ENCODE data around the gene RASGRP3. TPM values are rescaled to one million over a fixed set of nuclear protein-coding genes. Genes with fewer than 3 reads are reported as not detected.
A peak's percentile ranks its signal among the peaks of the same experiment; 100 is the strongest.

The RASGRP3 gene
- 1 to 10 TPM; 3.9 to 4.5 TPM for total RNA-seq

GRCh38 chr2:33476131-33476792 is at the start of gene RASGRP3:
TSS of gene RASGRP3 (plus strand) at chr2:33476649. CDS start at chr2:33515137, 38,488 bp downstream.
- Mint-ChIP-seq H3K9me3 (ENCODE audit: low read depth) (no peaks in the 10 kb centered on the region), H3K27ac (peak within 1 kb of the TSS; percentile 98), H3K27me3 (no peaks in the 10 kb centered on the region), H3K36me3 (ENCODE audit: low read depth) (no peaks in the 10 kb centered on the region), H3K4me3 (peak within 1 kb of the TSS; percentile 83), H3K4me1 (peaks cover 32% of the 10 kb centered on the region)
- ChIA-PET POLR2A (interaction anchor here (0.6 to 1.7 kb wide), 3 partner anchors 12 to 123 kb away, joined by 4 to 5 read pairs (median 4); partner anchors contain the start of gene FAM98A), CTCF (interaction anchor here (0.6 to 3.0 kb wide), 20 partner anchors 8 to 869 kb away, joined by 3 to 23 read pairs (median 4); partner anchors contain the start of gene FAM98A)
- peak; percentile 75 for ATAC-seq
- peak; percentile 80 for DNase-seq
- intact Hi-C loops (cut with DNase I, micrococcal nuclease), result loop anchor here (1.0 to 5.0 kb wide), 6 partner anchors 21 to 1414 kb away; partner anchors contain the start of genes BIRC6 (in 1 of the 2) and SPAST (in 1 of the 2)

- H3K36me3 Mint-ChIP-seq (ENCODE audit: low read depth), result no peaks in the 10 kb centered on the region
- no peaks in the 10 kb centered on the region for H3K4me1 Mint-ChIP-seq
- no peak for DNase-seq
- H3K4me3 Mint-ChIP-seq, result no peak overlapping the region
- H3K27me3 Mint-ChIP-seq, result peaks cover 2% of the 10 kb centered on the region
- intact Hi-C loops (cut with DNase I, micrococcal nuclease), result no loop called here
- no peak overlapping the region for H3K27ac Mint-ChIP-seq
- no peak for ATAC-seq
- POLR2A ChIA-PET, result no interaction called here
- no peaks in the 10 kb centered on the region for H3K9me3 Mint-ChIP-seq (ENCODE audit: low read depth)
- CTCF ChIA-PET, result no interaction called here
Measured at GRCh38 chr2:33426666-33427231, 49.7 kb upstream of the RASGRP3 start.

GRCh38 chr2:33430077-33430476 is 46.4 kb upstream of the RASGRP3 start:
- peaks cover 4% of the 10 kb centered on the region for H3K27me3 Mint-ChIP-seq

GRCh38 chr2:33430856-33431255 is 45.6 kb upstream of the RASGRP3 start:
- ChIA-PET POLR2A (no interaction called here), CTCF (interaction anchor here (1.0 kb wide), 1 partner anchor 13 kb away, joined by 3 read pairs; no protein-coding TSS in a partner anchor)
- no peak for ATAC-seq
- H3K9me3 Mint-ChIP-seq (ENCODE audit: low read depth), result no peaks in the 10 kb centered on the region
- H3K4me3 Mint-ChIP-seq, result no peak overlapping the region
- no peaks in the 10 kb centered on the region for H3K36me3 Mint-ChIP-seq (ENCODE audit: low read depth)
- no peak for DNase-seq
- H3K27me3 Mint-ChIP-seq, result peaks cover 4% of the 10 kb centered on the region
- H3K27ac Mint-ChIP-seq, result no peak overlapping the region
- intact Hi-C loops (cut with DNase I, micrococcal nuclease), result no loop called here
- no peaks in the 10 kb centered on the region for H3K4me1 Mint-ChIP-seq

More at GRCh38 chr2:33430077-33430476, 46.4 kb upstream of the RASGRP3 start:
- Mint-ChIP-seq H3K9me3 (ENCODE audit: low read depth) (no peaks in the 10 kb centered on the region), H3K36me3 (ENCODE audit: low read depth) (no peaks in the 10 kb centered on the region), H3K4me3 (no peak overlapping the region), H3K27ac (no peak overlapping the region), H3K4me1 (no peaks in the 10 kb centered on the region)
- ChIA-PET CTCF (no interaction called here), POLR2A (no interaction called here)
- intact Hi-C loops (cut with DNase I, micrococcal nuclease), result no loop called here
- no peak for ATAC-seq
- no peak for DNase-seq

- no peak overlapping the region for H3K4me3 Mint-ChIP-seq
- no peaks in the 10 kb centered on the region for H3K9me3 Mint-ChIP-seq (ENCODE audit: low read depth)
- H3K36me3 Mint-ChIP-seq (ENCODE audit: low read depth), result no peaks in the 10 kb centered on the region
- ChIA-PET POLR2A (no interaction called here), CTCF (interaction anchor here (0.8 to 1.1 kb wide), 3 partner anchors 10 to 150 kb away, joined by 3 read pairs; no protein-coding TSS in a partner anchor)
- no peak for ATAC-seq
- peaks cover 4% of the 10 kb centered on the region for H3K27me3 Mint-ChIP-seq
- intact Hi-C loops (cut with DNase I, micrococcal nuclease), result no loop called here
- no peaks in the 10 kb centered on the region for H3K4me1 Mint-ChIP-seq
- H3K27ac Mint-ChIP-seq, result no peak overlapping the region
- DNase-seq, result no peak
Measured at GRCh38 chr2:33432871-33433270, 43.6 kb upstream of the RASGRP3 start.

GRCh38 chr2:33433279-33434235 is 42.9 kb upstream of the RASGRP3 start:
- H3K4me1 Mint-ChIP-seq, result no peaks in the 10 kb centered on the region
- ChIA-PET CTCF (interaction anchor here (0.6 to 1.1 kb wide), 2 partner anchors 9 to 42 kb away, joined by 3 read pairs; no protein-coding TSS in a partner anchor), POLR2A (no interaction called here)
- intact Hi-C loops (cut with DNase I, micrococcal nuclease), result no loop called here
- no peaks in the 10 kb centered on the region for H3K9me3 Mint-ChIP-seq (ENCODE audit: low read depth)
- H3K27me3 Mint-ChIP-seq, result peaks cover 2% of the 10 kb centered on the region
- no peak for DNase-seq
- no peak overlapping the region for H3K4me3 Mint-ChIP-seq
- ATAC-seq, result no peak
- no peaks in the 10 kb centered on the region for H3K36me3 Mint-ChIP-seq (ENCODE audit: low read depth)
- no peak overlapping the region for H3K27ac Mint-ChIP-seq

- intact Hi-C loops (cut with DNase I, micrococcal nuclease), result no loop called here
- H3K9me3 Mint-ChIP-seq (ENCODE audit: low read depth), result no peaks in the 10 kb centered on the region
- no peak for DNase-seq
- no peak overlapping the region for H3K4me3 Mint-ChIP-seq
- no peak overlapping the region for H3K27ac Mint-ChIP-seq
- ChIA-PET CTCF (no interaction called here), POLR2A (no interaction called here)
- H3K27me3 Mint-ChIP-seq, result peaks cover 2% of the 10 kb centered on the region
- H3K4me1 Mint-ChIP-seq, result no peaks in the 10 kb centered on the region
- no peak for ATAC-seq
- H3K36me3 Mint-ChIP-seq (ENCODE audit: low read depth), result no peaks in the 10 kb centered on the region
Measured at GRCh38 chr2:33435518-33435917, 40.9 kb upstream of the RASGRP3 start.

- no peak overlapping the region for H3K4me3 Mint-ChIP-seq
- POLR2A ChIA-PET, result no interaction called here
- CTCF ChIA-PET, result interaction anchor here (0.6 kb wide), 1 partner anchor 40 kb away, joined by 3 read pairs; no protein-coding TSS in a partner anchor
Measured at GRCh38 chr2:33436083-33436482, 40.4 kb upstream of the RASGRP3 start.

GRCh38 chr2:33437297-33437696 is 39.2 kb upstream of the RASGRP3 start:
- H3K27me3 Mint-ChIP-seq, result peaks cover 2% of the 10 kb centered on the region
- H3K36me3 Mint-ChIP-seq (ENCODE audit: low read depth), result no peaks in the 10 kb centered on the region
- no peaks in the 10 kb centered on the region for H3K4me1 Mint-ChIP-seq
- H3K27ac Mint-ChIP-seq, result no peak overlapping the region
- no peak for DNase-seq
- H3K9me3 Mint-ChIP-seq (ENCODE audit: low read depth), result no peaks in the 10 kb centered on the region
- no peak overlapping the region for H3K4me3 Mint-ChIP-seq
- ChIA-PET CTCF (interaction anchor here (0.6 kb wide), 1 partner anchor 116 kb away, joined by 3 read pairs; no protein-coding TSS in a partner anchor), POLR2A (no interaction called here)
- intact Hi-C loops (cut with DNase I, micrococcal nuclease), result no loop called here
- no peak for ATAC-seq

More at GRCh38 chr2:33436083-33436482, 40.4 kb upstream of the RASGRP3 start:
- Mint-ChIP-seq H3K27ac (no peak overlapping the region), H3K4me1 (no peaks in the 10 kb centered on the region), H3K36me3 (ENCODE audit: low read depth) (no peaks in the 10 kb centered on the region), H3K9me3 (ENCODE audit: low read depth) (no peaks in the 10 kb centered on the region), H3K27me3 (peaks cover 2% of the 10 kb centered on the region)
- intact Hi-C loops (cut with DNase I, micrococcal nuclease), result no loop called here
- ATAC-seq, result no peak
- no peak for DNase-seq

GRCh38 chr2:33437815-33438214 is 38.6 kb upstream of the RASGRP3 start:
- no peak for ATAC-seq
- peaks cover 2% of the 10 kb centered on the region for H3K27me3 Mint-ChIP-seq
- DNase-seq, result no peak
- intact Hi-C loops (cut with DNase I, micrococcal nuclease), result no loop called here
- CTCF ChIA-PET, result no interaction called here
- H3K27ac Mint-ChIP-seq, result no peak overlapping the region
- H3K36me3 Mint-ChIP-seq (ENCODE audit: low read depth), result no peaks in the 10 kb centered on the region
- POLR2A ChIA-PET, result no interaction called here
- H3K4me1 Mint-ChIP-seq, result no peaks in the 10 kb centered on the region
- no peak overlapping the region for H3K4me3 Mint-ChIP-seq
- no peaks in the 10 kb centered on the region for H3K9me3 Mint-ChIP-seq (ENCODE audit: low read depth)

- no peak overlapping the region for H3K4me3 Mint-ChIP-seq
- ATAC-seq, result peak; percentile 57
- no peak overlapping the region for H3K27ac Mint-ChIP-seq
- POLR2A ChIA-PET, result no interaction called here
- CTCF ChIA-PET, result interaction anchor here (1.1 kb wide), 1 partner anchor 142 kb away, joined by 6 read pairs; no protein-coding TSS in a partner anchor
- no peaks in the 10 kb centered on the region for H3K36me3 Mint-ChIP-seq (ENCODE audit: low read depth)
- peak; percentile 41 for DNase-seq
- no peaks in the 10 kb centered on the region for H3K9me3 Mint-ChIP-seq (ENCODE audit: low read depth)
- H3K4me1 Mint-ChIP-seq, result no peaks in the 10 kb centered on the region
- intact Hi-C loops (cut with DNase I, micrococcal nuclease), result no loop called here
- no peaks in the 10 kb centered on the region for H3K27me3 Mint-ChIP-seq
Measured at GRCh38 chr2:33441235-33441810, 35.1 kb upstream of the RASGRP3 start.
